ENCODE results near the gene ZNF444. TPM values are rescaled to one million over a fixed set of nuclear protein-coding genes. Genes with fewer than 3 reads are reported as not detected.

The ZNF444 gene
- total and polyA plus RNA-seq, 2 of the 4 experiments (the other 2 are of a cell fraction): 2.5 to 20.3 TPM

DNA sequence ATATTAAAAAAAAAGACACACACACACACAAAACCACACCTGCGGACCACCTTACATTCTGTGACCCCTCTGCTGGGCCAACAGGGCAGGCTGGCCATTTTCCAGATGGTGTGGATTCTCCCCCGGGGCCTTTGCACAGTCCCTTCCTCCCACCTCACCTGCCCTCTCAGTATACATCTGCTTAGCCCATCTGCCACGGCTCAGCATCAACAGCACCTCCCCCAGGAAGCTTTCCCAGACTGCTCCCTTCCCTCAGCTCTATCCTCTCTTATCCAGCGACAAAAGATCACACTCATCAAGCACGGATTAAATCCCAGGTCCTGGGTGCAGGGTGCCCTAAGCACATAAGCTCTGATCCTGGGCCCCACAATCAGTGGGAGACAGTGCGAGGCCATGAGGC is 24.5 kb upstream of the ZNF444 start:
- peaks cover 86% of the 10 kb centered on the region for H4K20me1 ChIP-seq (ENCODE audit: insufficient read depth, low read length)
- no peaks in the 10 kb centered on the region for H3K9me3 ChIP-seq (ENCODE audit: control insufficient read depth, insufficient read depth, low read length)
- in situ Hi-C loops (cut with MboI; ENCODE audit: low sequenced_read_pairs): no loop called here
- H3K56ac ChIP-seq (ENCODE audit: extremely low read depth, insufficient read depth, low read length): no peak overlapping the region
- no peak overlapping the region for H3K4me3 ChIP-seq (ENCODE audit: insufficient read depth, low read depth, low read length)
- H3K4me1 ChIP-seq (ENCODE audit: control insufficient read depth, insufficient read depth, low read length): peaks cover 18% of the 10 kb centered on the region
- peaks cover 19% of the 10 kb centered on the region for H3K9me1 ChIP-seq (ENCODE audit: insufficient read depth, low read length)
- H2BK120ac ChIP-seq (ENCODE audit: low read depth, low read length): no peak overlapping the region
- H3K4me2 ChIP-seq (ENCODE audit: low read depth, low read length): no peak overlapping the region
- ChIA-PET POLR2A (ENCODE audit: unreplicated experiment) (interaction anchor here (0.6 kb wide), 1 partner anchor 44 kb away, joined by 5 read pairs; no protein-coding TSS in a partner anchor), CTCF (no interaction called here)
- no peak overlapping the region for H2BK20ac ChIP-seq (ENCODE audit: low read depth, low read length)
- DNase-seq: no peak
- H3K27me3 ChIP-seq (ENCODE audit: control insufficient read depth, insufficient read depth, low read length): no peaks in the 10 kb centered on the region
- dilution Hi-C loops (cut with HindIII; ENCODE audit: low sequenced_read_pairs, unreplicated experiment): no loop called here
- ATAC-seq (ENCODE audit: low read depth): no peak
- H4K5ac ChIP-seq (ENCODE audit: low read depth, low read length): no peak overlapping the region
- no peak overlapping the region for H3K4ac ChIP-seq (ENCODE audit: low read depth, low read length)
- no peak overlapping the region for H2AK9ac ChIP-seq (replicated peaks; ENCODE audit: low read depth, low read length, poor library complexity)
- no peak overlapping the region for H3K18ac ChIP-seq (ENCODE audit: low read depth, low read length)
- no peak overlapping the region for H2BK15ac ChIP-seq (ENCODE audit: low read depth, low read length)
- no peak overlapping the region for H4K8ac ChIP-seq (ENCODE audit: low read depth in 2 of 2, low read length in 2 of 2)
- peaks cover 10% of the 10 kb centered on the region; the same call in 1 of the 2 replicates for H3K36me3 ChIP-seq (ENCODE audit: control insufficient read depth, insufficient read depth, low read length)
- H2AFZ ChIP-seq (replicated peaks; ENCODE audit: low read length, poor library complexity): no peak overlapping the region
- TF ChIP-seq FOS (IDR thresholded peaks at IDR 0.05; ENCODE audit: low read depth, low read length) (no peak), CEBPB (IDR thresholded peaks at IDR 0.05; ENCODE audit: low read depth, low read length) (no peak), SMC3 (IDR thresholded peaks at IDR 0.05; ENCODE audit: low read depth, low read length) (no peak), MAZ (IDR thresholded peaks at IDR 0.05; ENCODE audit: borderline replicate concordance, low read depth, low read length) (no peak), POLR2A (IDR thresholded peaks at IDR 0.05; ENCODE audit: low read depth, low read length) (no peak), MAFK (IDR thresholded peaks at IDR 0.05; ENCODE audit: low read depth, low read length) (no peak), RCOR1 (IDR thresholded peaks at IDR 0.05; ENCODE audit: insufficient replicate concordance, low read length) (no peak), RFX5 (IDR thresholded peaks at IDR 0.05; ENCODE audit: low read depth, low read length) (no peak), RAD21 (IDR thresholded peaks at IDR 0.05; ENCODE audit: low read length) (no peak), BHLHE40 (IDR thresholded peaks at IDR 0.05; ENCODE audit: low read depth, low read length) (no peak), MXI1 (IDR thresholded peaks at IDR 0.05; ENCODE audit: borderline replicate concordance, low read depth, low read length) (no peak), CHD1 (IDR thresholded peaks at IDR 0.05; ENCODE audit: low read depth, low read length) (no peak), NFE2L2 (IDR thresholded peaks at IDR 0.05; ENCODE audit: low read depth, low read length) (no peak)
- TF ChIP-seq, protein P1, sequence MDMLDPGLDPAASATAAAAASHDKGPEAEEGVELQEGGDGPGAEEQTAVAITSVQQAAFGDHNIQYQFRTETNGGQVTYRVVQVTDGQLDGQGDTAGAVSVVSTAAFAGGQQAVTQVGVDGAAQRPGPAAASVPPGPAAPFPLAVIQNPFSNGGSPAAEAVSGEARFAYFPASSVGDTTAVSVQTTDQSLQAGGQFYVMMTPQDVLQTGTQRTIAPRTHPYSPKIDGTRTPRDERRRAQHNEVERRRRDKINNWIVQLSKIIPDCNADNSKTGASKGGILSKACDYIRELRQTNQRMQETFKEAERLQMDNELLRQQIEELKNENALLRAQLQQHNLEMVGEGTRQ (IDR thresholded peaks at IDR 0.05; ENCODE audit: low read depth, low read length): no peak
- TF ChIP-seq, protein P2, sequence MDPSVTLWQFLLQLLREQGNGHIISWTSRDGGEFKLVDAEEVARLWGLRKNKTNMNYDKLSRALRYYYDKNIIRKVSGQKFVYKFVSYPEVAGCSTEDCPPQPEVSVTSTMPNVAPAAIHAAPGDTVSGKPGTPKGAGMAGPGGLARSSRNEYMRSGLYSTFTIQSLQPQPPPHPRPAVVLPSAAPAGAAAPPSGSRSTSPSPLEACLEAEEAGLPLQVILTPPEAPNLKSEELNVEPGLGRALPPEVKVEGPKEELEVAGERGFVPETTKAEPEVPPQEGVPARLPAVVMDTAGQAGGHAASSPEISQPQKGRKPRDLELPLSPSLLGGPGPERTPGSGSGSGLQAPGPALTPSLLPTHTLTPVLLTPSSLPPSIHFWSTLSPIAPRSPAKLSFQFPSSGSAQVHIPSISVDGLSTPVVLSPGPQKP (IDR thresholded peaks at IDR 0.05; ENCODE audit: borderline replicate concordance, low read depth, low read length): no peak
- TF ChIP-seq, protein P3, sequence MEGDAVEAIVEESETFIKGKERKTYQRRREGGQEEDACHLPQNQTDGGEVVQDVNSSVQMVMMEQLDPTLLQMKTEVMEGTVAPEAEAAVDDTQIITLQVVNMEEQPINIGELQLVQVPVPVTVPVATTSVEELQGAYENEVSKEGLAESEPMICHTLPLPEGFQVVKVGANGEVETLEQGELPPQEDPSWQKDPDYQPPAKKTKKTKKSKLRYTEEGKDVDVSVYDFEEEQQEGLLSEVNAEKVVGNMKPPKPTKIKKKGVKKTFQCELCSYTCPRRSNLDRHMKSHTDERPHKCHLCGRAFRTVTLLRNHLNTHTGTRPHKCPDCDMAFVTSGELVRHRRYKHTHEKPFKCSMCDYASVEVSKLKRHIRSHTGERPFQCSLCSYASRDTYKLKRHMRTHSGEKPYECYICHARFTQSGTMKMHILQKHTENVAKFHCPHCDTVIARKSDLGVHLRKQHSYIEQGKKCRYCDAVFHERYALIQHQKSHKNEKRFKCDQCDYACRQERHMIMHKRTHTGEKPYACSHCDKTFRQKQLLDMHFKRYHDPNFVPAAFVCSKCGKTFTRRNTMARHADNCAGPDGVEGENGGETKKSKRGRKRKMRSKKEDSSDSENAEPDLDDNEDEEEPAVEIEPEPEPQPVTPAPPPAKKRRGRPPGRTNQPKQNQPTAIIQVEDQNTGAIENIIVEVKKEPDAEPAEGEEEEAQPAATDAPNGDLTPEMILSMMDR (conservative IDR thresholded peaks at IDR 0.05; ENCODE audit: low read depth, low read length): no peak
- BruUV-seq (replicated peaks): no TSS peak
- 84% methylated on average over 4 of the region's 6 CpGs; no CpG with 5 or more reads in 1 of the 2 experiments for WGBS, 2 experiments (ENCODE audit: extremely low coverage in 2 of 2, insufficient read length in 1 of 2)
- no peak overlapping the region for H2AK5ac ChIP-seq (ENCODE audit: low read depth, low read length)
- H3K79me1 ChIP-seq (ENCODE audit: low read depth in 1 of 2, low read length in 2 of 2): peaks cover 0 to 61% of the 10 kb centered on the region in 2 experiments; a peak in 2 of 4 replicates
- no peak overlapping the region for H3K23ac ChIP-seq (ENCODE audit: low read depth, low read length)
- H4K91ac ChIP-seq (ENCODE audit: insufficient read depth, low read depth, low read length): no peak overlapping the region
- no peak overlapping the region for H3K9ac ChIP-seq (ENCODE audit: low read depth, low read length)
- H3K14ac ChIP-seq (replicated peaks; ENCODE audit: low read depth, low read length): no peak overlapping the region
- intact Hi-C loops (cut with micrococcal nuclease): no loop called here
- no peak overlapping the region for H2BK5ac ChIP-seq (ENCODE audit: low read depth, low read length, poor library complexity, severe bottlenecking)
- H3K27ac ChIP-seq (ENCODE audit: insufficient read depth, low read length): no peak overlapping the region
